Mucosa of descending colon (tissue), 3 donors: Measurements from ENCODE around the gene FAM90A1. TPM values are rescaled to one million over a fixed set of nuclear protein-coding genes. Genes with fewer than 3 reads are reported as not detected.
A peak's percentile ranks its signal among the peaks of the same experiment; 100 is the strongest.
"Not testable (repeated sequence)": the region's sequence is repeated elsewhere in the genome, so short reads cannot be mapped to it uniquely, and the experiment has no call there.

Experiments used
- ATAC-seq: fragments of 200-7000 bp; cut with Tn5 transposase; one replicate; pipeline ENCODE4 v1.9.1; 2020; ENCODE audit warnings: mild to moderate bottlenecking, moderate library complexity
- DNase-seq, 3 donors: peaks; one replicate each; pipeline ENCODE4 v3.0.0-alpha.2; 2020
- H3K36me3 ChIP-seq: fragments of 200-600 bp; one replicate; pipeline ENCODE4 v1.8.0; 2021; ENCODE audit warnings: low read depth, mild to moderate bottlenecking
- H3K4me1 ChIP-seq: fragments of 200-600 bp; one replicate; pipeline ENCODE4 v1.8.0; 2021; ENCODE audit warnings: low read depth, mild to moderate bottlenecking
- H3K4me3 ChIP-seq: fragments of 200-600 bp; one replicate; pipeline ENCODE4 v1.8.0; 2021; ENCODE audit warnings: mild to moderate bottlenecking
- H3K9me3 ChIP-seq: fragments of 200-600 bp; one replicate; pipeline ENCODE4 v1.8.0; 2021; ENCODE audit warnings: mild to moderate bottlenecking
- intact Hi-C, 2 donors: fragments of 100-400 bp; cut with DNase I in 1 of 2; cut with micrococcal nuclease in 1 of 2; formaldehyde crosslinking; loops; one replicate each; pipeline versions ENCODE4 v1.11.0 to v1.11.1; 2022; cut with DNase I, micrococcal nuclease
- total RNA-seq, 3 donors: library from RNA; stranded (reverse); fragmentation: NEBNext Ultra II Directional in 2 of 3; extraction: Animal tissue kit (Norgen Biotek cat#: 25700) in 2 of 3; gene quantifications; one replicate each; pipeline versions ENCODE4 v1.2.1 to v1.2.4, GENCODE V29; 2021 to 2023
- TF ChIP-seq, protein P1 (sequence below): fragments of 200-600 bp; IDR thresholded peaks from one replicate; pipeline ENCODE4 v1.8.0; 2022; ENCODE audit warnings: antibody characterized with exemption, mild to moderate bottlenecking
- donor health status: DM: no; HTN: no; CAD: no; lungs with moderate emphysema.
- donor health status: DM: no; HTN: no; CAD: no.
- donor health status: DM: no; HTN: yes; CAD: no.

Gene FAM90A1
- total RNA-seq, 3 donors from 2014 or later, result 0.36 TPM; not detected in 2

DNA sequence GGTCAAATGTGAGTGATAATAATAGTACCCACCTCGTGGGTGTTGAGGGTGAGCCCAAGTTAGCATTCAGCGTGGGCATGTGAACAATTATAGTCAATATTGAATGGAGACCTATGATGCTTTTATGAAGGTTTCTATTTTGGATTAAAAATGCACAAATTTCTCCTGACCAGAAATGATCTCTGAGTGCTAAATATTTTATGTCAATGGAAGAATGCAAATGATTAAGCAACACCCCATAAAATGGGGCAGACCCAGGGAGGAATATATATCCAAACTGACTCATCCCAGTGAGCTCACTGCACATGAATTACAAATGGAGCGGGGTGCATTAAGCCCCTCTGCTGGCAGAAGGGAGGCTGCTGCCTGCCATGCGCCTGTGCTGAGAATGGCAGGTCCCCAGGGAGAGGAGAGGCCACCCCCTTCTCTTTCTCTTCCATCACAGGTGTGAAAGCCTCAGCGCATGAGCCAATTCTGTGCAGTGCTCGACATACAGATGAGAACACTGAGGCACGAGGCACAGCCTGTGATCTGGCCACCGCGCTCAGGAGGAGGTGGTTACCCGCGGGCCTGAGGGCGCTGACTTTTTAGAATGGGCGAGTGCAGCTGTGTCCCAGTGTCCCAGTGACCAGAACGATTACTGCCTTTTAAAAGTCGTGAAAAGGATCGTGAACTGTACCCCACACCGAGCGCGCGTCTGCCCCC, 14.7 kb upstream of the FAM90A1 start:
- H3K9me3 ChIP-seq, ATAC-seq, H3K4me1 ChIP-seq, H3K36me3 ChIP-seq, intact Hi-C loops: not testable (repeated sequence)
- peak overlapping the region; percentile 75 for H3K4me3 ChIP-seq
- peak in 1 of 3 donors; percentile 32 for DNase-seq

DNA sequence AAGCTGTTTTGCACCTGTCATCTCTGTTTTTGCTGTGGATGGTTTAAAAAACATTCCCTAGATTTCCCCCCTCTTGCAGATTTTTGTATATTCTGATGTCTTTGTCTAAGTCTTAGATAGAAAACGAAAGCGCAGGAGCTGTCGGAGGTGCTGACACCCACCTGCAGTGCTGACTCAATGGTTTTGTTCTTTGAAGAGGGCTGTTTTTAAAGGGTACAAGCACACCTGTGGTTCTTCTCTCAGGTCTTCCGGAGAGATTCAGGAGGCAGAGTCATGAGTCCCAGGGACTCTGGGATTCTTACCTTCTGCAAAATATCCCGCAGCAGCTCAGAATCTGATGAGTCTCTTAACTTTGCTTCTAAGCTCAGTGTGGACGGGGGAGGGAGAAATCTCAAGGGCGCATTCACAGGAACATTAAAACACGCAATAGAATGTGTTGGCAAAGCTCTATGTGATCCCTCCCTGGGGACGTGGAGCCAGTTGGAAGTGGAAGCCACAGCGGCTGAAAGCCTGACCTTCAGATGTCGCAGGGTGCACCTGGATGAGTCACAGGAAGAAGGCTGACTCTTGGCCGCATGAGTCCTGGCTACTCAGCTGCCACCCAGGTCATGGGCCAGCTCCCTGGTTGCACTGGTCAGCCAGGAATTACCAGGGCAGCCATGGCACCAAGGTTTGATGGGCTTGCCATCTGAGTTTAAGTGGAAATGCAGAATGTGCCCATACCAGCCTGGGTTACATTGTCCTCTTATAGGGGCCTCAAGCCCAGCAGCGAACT, 13.1 kb upstream of the FAM90A1 start:
- ATAC-seq, H3K4me3 ChIP-seq, intact Hi-C loops, H3K36me3 ChIP-seq, H3K9me3 ChIP-seq, DNase-seq, H3K4me1 ChIP-seq: not testable (repeated sequence)

DNA sequence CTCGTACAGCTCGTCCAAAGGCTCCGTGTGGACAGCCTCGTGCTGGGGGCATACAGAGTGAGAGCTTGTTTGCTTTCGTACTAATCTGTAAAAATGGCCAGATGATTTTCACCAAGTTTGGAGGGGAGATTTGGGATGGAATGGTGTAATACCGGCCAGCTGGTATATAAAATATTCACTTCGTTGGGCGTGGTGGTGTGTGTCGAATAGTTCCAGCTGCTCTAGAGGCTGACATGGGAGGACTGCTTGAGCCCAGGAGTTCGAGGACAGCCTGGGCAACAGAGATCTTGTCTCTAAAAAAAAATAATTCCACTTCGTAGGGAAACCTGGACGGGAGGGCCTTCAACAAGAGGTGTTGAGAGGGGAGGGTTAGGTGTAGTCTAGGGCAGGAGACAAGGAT, 9.6 kb upstream of the FAM90A1 start:
- H3K4me1 ChIP-seq, H3K9me3 ChIP-seq, DNase-seq, intact Hi-C loops, ATAC-seq, H3K36me3 ChIP-seq, H3K4me3 ChIP-seq: not testable (repeated sequence)

DNA sequence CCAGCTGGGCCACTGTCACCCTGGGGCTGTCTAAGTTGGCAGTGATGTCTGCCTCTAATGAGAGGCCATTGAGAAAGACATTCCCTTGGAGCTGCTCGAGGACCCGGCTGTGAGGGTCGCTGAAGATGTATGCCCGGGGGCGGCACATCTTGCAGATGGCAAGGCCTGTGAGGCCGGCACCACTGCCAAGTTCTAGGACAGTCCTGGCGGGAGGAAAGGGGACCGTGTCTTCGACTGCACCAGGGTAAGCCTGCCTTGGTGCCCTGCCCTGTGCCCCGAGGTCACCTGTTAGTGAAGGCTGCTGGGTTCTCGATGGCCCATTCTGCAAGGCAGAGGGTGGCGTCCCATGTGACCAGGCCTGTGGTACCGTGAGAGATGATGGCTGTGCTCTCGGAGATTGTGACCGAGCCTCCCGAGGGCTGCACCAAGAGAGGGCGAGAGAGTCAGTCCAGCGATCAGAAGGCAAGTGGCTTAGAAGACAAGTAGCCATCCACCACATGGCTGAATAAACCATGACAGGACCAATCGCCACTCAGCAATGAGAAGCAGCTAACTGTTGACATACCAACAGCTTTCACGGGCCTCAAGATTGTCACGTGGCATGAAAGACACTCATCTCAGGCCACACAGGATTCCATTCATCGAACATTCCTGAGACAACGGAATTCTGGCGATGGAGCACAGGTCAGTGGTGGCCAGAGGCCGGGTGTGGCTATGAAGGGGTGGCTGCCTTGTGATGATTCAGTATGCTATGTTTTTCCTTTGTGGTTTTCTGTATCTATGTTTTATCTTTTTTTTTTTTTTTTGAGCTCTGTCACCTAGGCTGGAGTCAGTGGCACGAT, 8.1 kb upstream of the FAM90A1 start:
- H3K4me3 ChIP-seq, H3K36me3 ChIP-seq, H3K4me1 ChIP-seq, intact Hi-C loops, H3K9me3 ChIP-seq, ATAC-seq, DNase-seq: not testable (repeated sequence)

DNA sequence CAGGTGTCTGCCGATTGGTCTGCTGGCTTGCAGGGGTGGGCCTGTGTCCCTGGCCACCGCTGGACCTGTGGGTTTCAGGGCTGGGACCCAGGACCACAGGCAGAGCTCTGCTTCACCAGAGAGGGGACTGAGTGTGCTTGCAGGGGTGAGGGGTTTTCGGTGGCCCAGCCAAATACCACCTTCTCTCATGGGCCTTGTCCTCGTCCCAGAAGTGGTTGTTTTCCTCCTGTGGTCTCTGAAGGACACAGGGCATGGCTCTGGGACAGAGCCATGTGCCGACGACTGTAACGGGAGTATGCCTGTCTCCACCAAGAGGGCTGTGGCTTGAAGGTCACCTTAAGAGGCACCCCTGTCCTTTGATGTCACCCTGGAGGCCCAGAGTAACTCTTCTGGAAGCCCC, 7.3 kb upstream of the FAM90A1 start:
- H3K9me3 ChIP-seq, H3K4me1 ChIP-seq, intact Hi-C loops, ATAC-seq, DNase-seq, H3K36me3 ChIP-seq, H3K4me3 ChIP-seq: not testable (repeated sequence)

DNA sequence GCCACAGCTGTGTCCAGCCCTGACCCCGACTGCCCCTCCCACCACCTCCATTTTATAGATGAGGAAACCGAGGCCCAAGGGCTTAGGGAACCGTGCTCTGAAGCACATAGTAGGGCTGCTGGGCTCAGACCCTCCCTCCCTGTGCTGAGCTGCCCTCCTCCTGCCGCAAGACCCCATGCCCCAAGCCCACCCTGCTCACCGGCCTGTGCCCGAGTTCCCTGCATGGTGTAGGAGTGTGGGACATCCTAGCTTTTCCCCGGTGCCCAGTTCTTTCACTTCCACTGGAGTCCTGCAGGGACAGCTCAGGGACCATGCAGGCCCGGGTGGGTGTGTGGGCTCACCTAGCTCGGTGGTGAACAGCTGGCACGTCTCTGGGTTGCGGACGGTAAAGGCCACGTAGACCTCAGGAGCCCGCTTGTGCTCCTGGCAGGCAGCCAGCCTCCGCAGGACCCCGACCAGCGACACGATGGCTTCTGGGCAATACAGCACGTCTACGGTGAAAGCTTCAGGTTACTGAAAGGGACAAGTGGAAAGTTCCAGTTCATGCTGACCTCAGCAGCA, 6.6 kb upstream of the FAM90A1 start:
- DNase-seq, intact Hi-C loops, H3K4me1 ChIP-seq, ATAC-seq, H3K9me3 ChIP-seq, H3K36me3 ChIP-seq, H3K4me3 ChIP-seq: not testable (repeated sequence)

DNA sequence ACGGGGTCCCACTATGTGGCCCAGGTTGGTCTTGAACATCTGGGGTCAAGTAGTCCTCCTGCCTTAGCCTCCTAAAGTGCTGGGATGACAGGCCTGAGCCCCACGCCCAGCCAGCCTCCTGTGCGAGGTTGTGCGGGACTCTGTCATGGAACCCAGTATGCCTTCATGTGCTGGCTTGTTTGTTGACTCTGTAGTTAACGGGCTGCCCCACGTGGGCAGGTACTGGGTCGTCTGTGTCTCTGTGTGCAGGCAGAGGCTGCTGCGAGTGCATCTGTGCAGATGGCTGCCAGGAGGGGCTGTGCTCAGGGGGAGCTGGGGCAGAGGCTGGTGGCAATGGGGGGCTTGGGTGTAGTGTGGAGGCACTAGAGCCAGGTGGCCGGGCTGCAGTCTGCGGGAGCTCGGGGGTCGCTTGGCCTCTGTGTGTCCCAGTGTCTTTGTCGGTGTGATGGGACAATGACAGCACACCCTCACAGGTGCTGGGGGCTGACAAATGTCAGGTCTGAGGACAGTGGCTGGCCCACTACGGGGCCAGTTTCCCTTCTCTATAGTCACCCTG, 6.0 kb upstream of the FAM90A1 start:
- H3K9me3 ChIP-seq, H3K4me3 ChIP-seq, H3K4me1 ChIP-seq, intact Hi-C loops, DNase-seq, H3K36me3 ChIP-seq, ATAC-seq: not testable (repeated sequence)

DNA sequence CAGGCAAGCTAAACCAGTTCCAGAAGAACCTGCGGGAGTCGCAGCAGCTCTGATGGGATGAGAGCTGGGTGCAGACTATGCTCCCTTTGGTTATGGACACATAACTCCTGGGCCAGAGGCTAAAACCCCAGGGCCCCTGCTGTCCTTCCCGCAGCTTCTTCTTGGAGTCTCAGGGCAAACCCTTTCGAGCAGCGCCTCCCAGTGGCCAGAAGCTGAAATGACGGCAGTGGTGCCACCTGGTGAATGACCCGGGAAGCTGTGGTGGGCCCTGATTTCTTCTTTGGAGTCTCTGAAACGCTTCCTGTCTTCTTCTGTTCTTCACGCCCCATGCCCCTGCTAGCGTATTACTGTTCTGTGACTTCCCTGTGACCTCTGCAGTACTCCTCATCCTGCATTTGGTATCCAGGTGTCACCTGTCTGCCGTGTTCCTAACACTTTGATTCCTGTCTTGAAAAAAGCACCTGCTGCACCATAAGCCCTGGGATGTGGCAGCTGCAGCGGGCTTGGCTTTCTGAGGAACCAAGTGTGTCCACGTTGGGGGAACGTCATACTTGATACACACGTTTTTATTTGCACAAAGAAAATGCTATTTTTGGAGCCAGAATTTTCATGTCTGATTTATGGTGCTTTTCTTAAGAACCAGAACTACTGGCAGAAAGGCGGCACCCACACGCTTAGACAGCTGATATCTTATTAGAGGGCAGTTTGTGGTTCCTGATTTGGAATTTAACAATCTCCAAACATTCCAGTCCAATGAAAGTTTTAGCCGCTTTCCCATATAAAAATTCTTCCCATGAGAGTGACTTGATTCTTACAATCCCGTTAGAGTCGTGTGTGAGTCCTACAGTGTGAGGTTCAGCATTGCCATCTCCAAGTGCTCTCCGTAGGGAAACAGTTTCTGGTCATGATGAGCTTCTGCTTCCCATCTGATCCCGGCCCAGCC, 4.5 kb upstream of the FAM90A1 start:
- TF ChIP-seq, protein P1, sequence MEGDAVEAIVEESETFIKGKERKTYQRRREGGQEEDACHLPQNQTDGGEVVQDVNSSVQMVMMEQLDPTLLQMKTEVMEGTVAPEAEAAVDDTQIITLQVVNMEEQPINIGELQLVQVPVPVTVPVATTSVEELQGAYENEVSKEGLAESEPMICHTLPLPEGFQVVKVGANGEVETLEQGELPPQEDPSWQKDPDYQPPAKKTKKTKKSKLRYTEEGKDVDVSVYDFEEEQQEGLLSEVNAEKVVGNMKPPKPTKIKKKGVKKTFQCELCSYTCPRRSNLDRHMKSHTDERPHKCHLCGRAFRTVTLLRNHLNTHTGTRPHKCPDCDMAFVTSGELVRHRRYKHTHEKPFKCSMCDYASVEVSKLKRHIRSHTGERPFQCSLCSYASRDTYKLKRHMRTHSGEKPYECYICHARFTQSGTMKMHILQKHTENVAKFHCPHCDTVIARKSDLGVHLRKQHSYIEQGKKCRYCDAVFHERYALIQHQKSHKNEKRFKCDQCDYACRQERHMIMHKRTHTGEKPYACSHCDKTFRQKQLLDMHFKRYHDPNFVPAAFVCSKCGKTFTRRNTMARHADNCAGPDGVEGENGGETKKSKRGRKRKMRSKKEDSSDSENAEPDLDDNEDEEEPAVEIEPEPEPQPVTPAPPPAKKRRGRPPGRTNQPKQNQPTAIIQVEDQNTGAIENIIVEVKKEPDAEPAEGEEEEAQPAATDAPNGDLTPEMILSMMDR, result peak; percentile 68
- intact Hi-C loops, ATAC-seq: not testable (repeated sequence)

DNA sequence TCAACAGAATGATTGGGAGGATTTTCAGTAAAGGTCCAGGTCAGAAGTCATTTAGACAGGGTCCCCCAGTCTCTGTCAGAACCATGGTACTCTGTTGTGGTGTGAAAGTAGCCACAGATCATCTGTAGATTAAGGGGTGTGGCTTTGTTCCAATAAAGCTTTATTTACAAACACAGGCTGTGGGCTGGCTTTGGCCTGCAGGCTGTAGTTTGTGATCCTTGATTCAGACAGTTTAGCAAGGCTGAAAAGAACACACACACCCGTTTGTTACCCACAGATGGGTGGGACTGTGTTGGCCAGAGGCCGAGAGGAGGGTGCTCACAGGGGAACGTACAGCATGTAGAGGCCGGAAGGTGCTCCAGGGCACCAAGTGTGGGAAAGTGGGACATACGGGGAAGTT, 3.6 kb upstream of the FAM90A1 start:
- H3K9me3 ChIP-seq, intact Hi-C loops, DNase-seq, H3K4me1 ChIP-seq, ATAC-seq, H3K36me3 ChIP-seq, H3K4me3 ChIP-seq: not testable (repeated sequence)

More for the DNA sequence above, 4.5 kb upstream of the FAM90A1 start:
- not testable (repeated sequence) for H3K36me3 ChIP-seq, H3K9me3 ChIP-seq, H3K4me3 ChIP-seq, H3K4me1 ChIP-seq
- DNase-seq, result peak; percentile 61 to 73 (median 69)

DNA sequence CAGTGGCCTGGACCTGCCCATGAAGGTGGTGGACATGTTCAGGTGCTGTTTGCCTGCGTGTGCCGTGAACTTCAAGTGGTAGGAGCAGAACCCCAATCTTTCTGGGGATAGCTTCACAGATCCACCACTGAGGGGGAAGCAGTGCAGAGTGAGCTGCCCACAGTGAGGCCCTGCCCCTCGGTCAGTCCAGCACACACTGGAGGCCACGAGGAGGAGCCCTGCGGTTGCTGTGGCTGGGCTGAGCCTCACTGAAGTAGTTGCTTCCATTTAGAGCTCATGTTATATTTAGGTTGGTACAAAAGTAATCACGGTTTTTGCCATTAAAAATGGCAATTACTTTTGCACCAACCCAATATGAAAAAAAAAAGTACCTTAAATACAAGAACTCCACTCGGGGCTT, 2.1 kb upstream of the FAM90A1 start:
- ATAC-seq, H3K4me1 ChIP-seq, H3K4me3 ChIP-seq, H3K9me3 ChIP-seq, H3K36me3 ChIP-seq, intact Hi-C loops, DNase-seq: not testable (repeated sequence)

DNA sequence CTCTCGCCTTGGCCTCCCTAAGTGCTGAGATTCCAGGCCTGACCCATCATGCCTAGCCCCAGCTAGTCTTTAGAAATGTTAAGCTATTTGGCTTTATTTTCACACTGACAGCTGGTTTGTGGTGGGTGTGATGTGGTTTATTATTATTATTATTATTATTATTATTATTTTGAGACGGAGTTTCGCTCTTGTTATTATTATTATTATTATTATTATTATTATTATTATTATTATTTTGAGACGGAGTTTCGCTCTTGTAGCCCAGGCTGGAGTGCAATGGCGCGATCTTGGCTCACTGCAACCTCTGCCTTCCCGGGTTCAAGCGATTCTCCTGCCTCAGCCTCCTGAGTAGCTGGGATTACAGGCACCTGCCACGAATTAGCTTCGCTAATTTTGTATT, 1.2 kb upstream of the FAM90A1 start:
- ATAC-seq, H3K9me3 ChIP-seq, H3K36me3 ChIP-seq, H3K4me1 ChIP-seq, DNase-seq, intact Hi-C loops, H3K4me3 ChIP-seq: not testable (repeated sequence)

DNA sequence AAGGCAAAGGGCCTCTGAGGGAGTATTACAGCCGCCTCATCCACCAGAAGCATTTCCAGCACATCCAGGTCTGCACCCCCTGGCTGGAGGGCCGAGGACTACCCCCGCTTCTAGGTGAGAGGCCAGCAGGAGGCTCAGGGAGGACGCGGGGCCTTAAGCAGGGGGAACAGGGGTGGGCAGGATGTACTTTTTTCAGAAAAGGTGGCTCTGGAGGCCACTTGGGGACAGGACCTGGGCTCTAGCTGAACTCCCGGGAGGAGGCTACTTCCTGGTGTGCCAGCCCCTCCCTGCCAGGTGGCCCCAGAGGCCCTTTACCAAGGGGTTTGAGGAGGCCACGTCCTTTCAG, 287 bp upstream of the FAM90A1 start:
- H3K36me3 ChIP-seq, intact Hi-C loops, H3K4me3 ChIP-seq, DNase-seq, ATAC-seq, H3K9me3 ChIP-seq, H3K4me1 ChIP-seq: not testable (repeated sequence)
